Keratinocyte (primary cell): ENCODE data around the gene AMACR. TPM values are rescaled to one million over a fixed set of nuclear protein-coding genes. Genes with fewer than 3 reads are reported as not detected.
"Not testable (repeated sequence)": the region's sequence is repeated elsewhere in the genome, so short reads cannot be mapped to it uniquely, and the experiment has no call there.

Experiments used
- DNase-seq: peaks from one replicate; pipeline ENCODE4 v3.0.0-alpha.2; 2011; ENCODE audit warnings: low read depth, missing footprints, low spot score
- FAIRE-seq: peaks from 2 replicates; lab custom pipeline; 2011; peaks lifted over from hg19 to GRCh38; lab: Jason Lieb, UNC
- H2AFZ ChIP-seq: 2 replicates; pipeline ENCODE4 v1.6.0; 2012; ENCODE audit warnings: low read length, control low read depth, inconsistent platforms; ENCODE audit not compliant: control insufficient read depth
- H3K27ac ChIP-seq: 2 replicates; pipeline ENCODE4 v1.5.1; 2011; ENCODE audit warnings: low read length; ENCODE audit not compliant: control insufficient read depth, insufficient read depth
- H3K27me3 ChIP-seq: 3 replicates; pipeline ENCODE4 v1.6.0; 2011; ENCODE audit warnings: low read length; ENCODE audit not compliant: control insufficient read depth, insufficient read depth; ENCODE audit errors: extremely low read depth
- H3K36me3 ChIP-seq, 2 experiments: 2 replicates in 1 of 2; 3 replicates in 1 of 2; pipeline ENCODE4 v1.5.1; 2011; ENCODE audit warnings: low read length in 2 of 2, mild to moderate bottlenecking in 1 of 2; ENCODE audit not compliant: control insufficient read depth in 2 of 2, insufficient read depth in 2 of 2; ENCODE audit errors: extremely low read depth in 1 of 2
- H3K4me1 ChIP-seq: 3 replicates; pipeline ENCODE4 v1.5.1; 2011; ENCODE audit warnings: low read length; ENCODE audit not compliant: control insufficient read depth, insufficient read depth; ENCODE audit errors: extremely low read depth
- H3K4me2 ChIP-seq: 3 replicates; pipeline ENCODE4 v1.6.0; 2011; ENCODE audit warnings: low read depth, low read length; ENCODE audit not compliant: control insufficient read depth, insufficient read depth; ENCODE audit errors: extremely low read depth
- H3K4me3 ChIP-seq, 3 experiments: fragments of 200-600 bp in 1 of 3; sonication (generic) in 1 of 3; 2 replicates in 2 of 3; 3 replicates in 1 of 3; pipeline ENCODE4 v1.5.1; 2011 to 2016; ENCODE audit warnings: low read length in 3 of 3, mild to moderate bottlenecking in 3 of 3, control low read depth in 2 of 3, inconsistent platforms in 1 of 3, low read depth in 1 of 3, mixed read lengths in 1 of 3, mixed run types in 1 of 3, moderate library complexity in 1 of 3; ENCODE audit not compliant: control insufficient read depth in 2 of 3, insufficient read depth in 2 of 3; ENCODE audit errors: extremely low read depth in 1 of 3
- H3K79me2 ChIP-seq: 2 replicates; pipeline ENCODE4 v1.6.0; 2012; ENCODE audit warnings: low read length; ENCODE audit not compliant: control insufficient read depth, insufficient read depth
- H3K9ac ChIP-seq: 3 replicates; pipeline ENCODE4 v1.6.0; 2011; ENCODE audit warnings: low read length; ENCODE audit not compliant: control insufficient read depth, insufficient read depth; ENCODE audit errors: extremely low read depth
- H3K9me1 ChIP-seq: 3 replicates; pipeline ENCODE4 v1.6.0; 2011; ENCODE audit warnings: low read length; ENCODE audit not compliant: control insufficient read depth, insufficient read depth; ENCODE audit errors: extremely low read depth
- H3K9me3 ChIP-seq: 2 replicates; pipeline ENCODE4 v1.5.1; 2012; ENCODE audit warnings: low read depth, low read length; ENCODE audit not compliant: control insufficient read depth
- H4K20me1 ChIP-seq: 3 replicates; pipeline ENCODE4 v1.6.0; 2011; ENCODE audit warnings: low read length; ENCODE audit not compliant: control insufficient read depth, insufficient read depth; ENCODE audit errors: extremely low read depth
- CTCF ChIP-seq, 3 experiments: IDR thresholded peaks in 1 of 3; conservative IDR thresholded peaks in 1 of 3; optimal IDR thresholded peaks in 1 of 3; 2 replicates in 2 of 3; 3 replicates in 1 of 3; pipeline versions ENCODE3 to v1.5.1; 2011; ENCODE audit warnings: low read length in 3 of 3, mild to moderate bottlenecking in 3 of 3, moderate library complexity in 2 of 3, control low read depth in 1 of 3, inconsistent platforms in 1 of 3; ENCODE audit not compliant: insufficient read depth in 2 of 3; ENCODE audit errors: extremely low read depth in 1 of 3
- EZH2 ChIP-seq: IDR thresholded peaks from one replicate; pipeline ENCODE4 v1.6.1; 2012; ENCODE audit warnings: inconsistent platforms, mild to moderate bottlenecking, low read length, moderate library complexity
- dilution Hi-C: fragments of 300-500 bp; cut with MboI; formaldehyde crosslinking; loops from one replicate; pipeline ENCODE4 v1.7.0; 2020; ENCODE audit warnings: low sequenced_read_pairs; ENCODE audit not compliant: extremely low pct_ligation_motif_present
- polyA plus RNA-seq, 5 experiments: library from polyadenylated mRNA; depleted of rRNA in 3 of 5; stranded (reverse) in 3 of 5; stranded (forward) in 1 of 5; unstranded in 1 of 5; fragments of >200 nt; gene quantifications; 1 replicate in 1 of 5; 2 replicates in 3 of 5; 3 replicates in 1 of 5; pipeline versions ENCODE4 v1.2.1 to v1.2.3, GENCODE V29; 2011 to 2012; ENCODE audit warnings: missing spikeins in 2 of 5, low read depth in 1 of 5, low replicate concordance in 1 of 5

Gene AMACR
- polyA plus RNA-seq, 1 donor (not counting 4 experiments of a cell fraction or from before 2014, with no cell fraction given): 20.3 TPM

- Histone ChIP-seq H3K4me1 (peaks cover 12% of the 10 kb centered on the region), H3K36me3 (no peaks in the 10 kb centered on the region), H4K20me1 (no peaks in the 10 kb centered on the region), H3K27ac (no peak overlapping the region), H3K9me1 (no peaks in the 10 kb centered on the region), H3K9me3 (no peaks in the 10 kb centered on the region), H2AFZ (no peak overlapping the region), H3K4me3 (no peak overlapping the region), H3K9ac (no peak overlapping the region), H3K27me3 (no peaks in the 10 kb centered on the region), H3K4me2 (no peak overlapping the region), H3K79me2 (no peaks in the 10 kb centered on the region)
- dilution Hi-C loops: no loop called here
- DNase-seq (no peak), FAIRE-seq (no peak)
- TF ChIP-seq EZH2 (no peak), CTCF (optimal IDR thresholded peaks at IDR 0.05 in 1 of 3, IDR thresholded peaks at IDR 0.05 in 1 of 3, conservative IDR thresholded peaks at IDR 0.05 in 1 of 3; ENCODE audit: extremely low read depth in 1 of 3, insufficient read depth in 2 of 3, low read length in 3 of 3) (no peak)
Observed at GRCh38 chr5:34012791-34013190, 4.9 kb upstream of the AMACR start.

- Histone ChIP-seq H3K79me2 (peaks cover 2% of the 10 kb centered on the region), H3K9me3 (no peaks in the 10 kb centered on the region), H3K27ac (no peak overlapping the region), H2AFZ (no peak overlapping the region), H3K9me1 (no peaks in the 10 kb centered on the region), H3K9ac (no peak overlapping the region), H4K20me1 (no peaks in the 10 kb centered on the region), H3K27me3 (no peaks in the 10 kb centered on the region), H3K4me2 (no peak overlapping the region), H3K36me3 (no peaks in the 10 kb centered on the region), H3K4me1 (peaks cover 20% of the 10 kb centered on the region), H3K4me3 (no peak overlapping the region)
- FAIRE-seq (no peak), DNase-seq (no peak)
- TF ChIP-seq CTCF (optimal IDR thresholded peaks at IDR 0.05 in 1 of 3, IDR thresholded peaks at IDR 0.05 in 1 of 3, conservative IDR thresholded peaks at IDR 0.05 in 1 of 3; ENCODE audit: extremely low read depth in 1 of 3, insufficient read depth in 2 of 3, low read length in 3 of 3) (no peak), EZH2 (no peak)
- dilution Hi-C loops: no loop called here
Observed at GRCh38 chr5:34011536-34011935, 3.7 kb upstream of the AMACR start.

GRCh38 chr5:34010146-34010545, 2.3 kb upstream of the AMACR start:
- DNase-seq, H3K27ac ChIP-seq, H4K20me1 ChIP-seq, H3K27me3 ChIP-seq, H3K9me1 ChIP-seq, H3K4me2 ChIP-seq, H3K4me3 ChIP-seq, H3K9me3 ChIP-seq, FAIRE-seq, H3K79me2 ChIP-seq, dilution Hi-C loops, H2AFZ ChIP-seq, H3K9ac ChIP-seq, H3K36me3 ChIP-seq: not testable (repeated sequence)
- H3K4me1 ChIP-seq: peaks cover 26% of the 10 kb centered on the region
